GM19240 (cell line): ENCODE measurements around the gene DNAJC24.

Experiments used
- DNase-seq: peaks from one replicate; pipeline ENCODE4 v3.0.0; 2011; ENCODE audit warnings: low spot score; ENCODE audit not compliant: insufficient read length

The DNAJC24 gene

GRCh38 chr11:31414338-31414737 lies 44.7 kb downstream of the DNAJC24 start:
- DNase-seq = no peak

- no peak for DNase-seq
These were observed 45.8 kb downstream of the DNAJC24 start for GRCh38 chr11:31415435-31415834.

GRCh38 chr11:31417357-31417756 lies 47.7 kb downstream of the DNAJC24 start:
- DNase-seq = no peak

GRCh38 chr11:31417816-31418215 lies 48.2 kb downstream of the DNAJC24 start:
- DNase-seq = no peak

GRCh38 chr11:31419138-31419537 lies 49.5 kb downstream of the DNAJC24 start:
- DNase-seq = no peak

GRCh38 chr11:31419669-31420068 lies 50.0 kb downstream of the DNAJC24 start:
- DNase-seq = no peak

GRCh38 chr11:31421820-31422219 lies 52.2 kb downstream of the DNAJC24 start:
- DNase-seq = no peak

GRCh38 chr11:31422703-31423102 lies 53.0 kb downstream of the DNAJC24 start:
- DNase-seq = no peak

GRCh38 chr11:31424652-31425051 lies 55.0 kb downstream of the DNAJC24 start:
- no peak for DNase-seq

- no peak for DNase-seq
These were observed 64.2 kb downstream of the DNAJC24 start for GRCh38 chr11:31433851-31434250.

GRCh38 chr11:31437742-31438435 lies 68.2 kb downstream of the DNAJC24 start:
- no peak for DNase-seq

- no peak for DNase-seq
These were observed 71.6 kb downstream of the DNAJC24 start for GRCh38 chr11:31441296-31441695.

- DNase-seq = no peak
These were observed 72.4 kb downstream of the DNAJC24 start for GRCh38 chr11:31442086-31442485.

GRCh38 chr11:31443802-31444201 lies 74.1 kb downstream of the DNAJC24 start:
- no peak for DNase-seq

GRCh38 chr11:31445621-31446020 lies 76.0 kb downstream of the DNAJC24 start:
- DNase-seq = no peak

GRCh38 chr11:31449040-31449439 lies 79.4 kb downstream of the DNAJC24 start:
- DNase-seq = no peak

- no peak for DNase-seq
These were observed 81.2 kb downstream of the DNAJC24 start for GRCh38 chr11:31450841-31451240.

- no peak for DNase-seq
These were observed 85.5 kb downstream of the DNAJC24 start for GRCh38 chr11:31455177-31455576.

GRCh38 chr11:31464436-31464835 lies 94.8 kb downstream of the DNAJC24 start:
- DNase-seq = no peak

GRCh38 chr11:31474083-31474482 lies 104.4 kb downstream of the DNAJC24 start:
- no peak for DNase-seq

GRCh38 chr11:31477528-31478222 lies 108.0 kb downstream of the DNAJC24 start:
- no peak for DNase-seq

GRCh38 chr11:31478223-31478590 lies 108.5 kb downstream of the DNAJC24 start:
- no peak for DNase-seq

- DNase-seq = no peak
These were observed 109.4 kb downstream of the DNAJC24 start for GRCh38 chr11:31479066-31479465.
